Brain microvascular endothelial cell (primary cell): ENCODE measurements around the gene FUBP1.
A peak's percentile ranks its signal among the peaks of the same experiment; 100 is the strongest.

Experiments used
- DNase-seq: peaks from one replicate; pipeline ENCODE4 v3.0.0-alpha.2; 2020
- H3K27ac ChIP-seq: fragments of 250-450 bp; sonication (Bioruptor Pico); 2 replicates; pipeline ENCODE4 v1.5.1; 2020; ENCODE audit warnings: mild to moderate bottlenecking, moderate library complexity
- H3K27me3 ChIP-seq: fragments of 250-450 bp; sonication (Bioruptor Pico); replicated peaks from 2 replicates; pipeline ENCODE4 v1.5.1; 2020; ENCODE audit warnings: mild to moderate bottlenecking
- H3K36me3 ChIP-seq: fragments of 250-450 bp; sonication (Bioruptor Pico); replicated peaks from 2 replicates; pipeline ENCODE4 v1.5.1; 2020; ENCODE audit warnings: mild to moderate bottlenecking
- H3K4me3 ChIP-seq: 2 replicates; pipeline ENCODE4 v1.5.1; 2011; ENCODE audit warnings: low read depth, mild to moderate bottlenecking, control low read depth, low read length, moderate library complexity
- in situ Hi-C: cut with HindIII; loops from 2 replicates; pipeline ENCODE4 v1.10.0; 2017; ENCODE audit warnings: low sequenced_read_pairs, low pct_ligation_motif_present
- TF ChIP-seq, protein P1 (sequence below): IDR thresholded peaks from 2 replicates; pipeline ENCODE4 v1.5.1; 2011; ENCODE audit warnings: low read depth, mild to moderate bottlenecking, moderate library complexity, low read length, control low read depth, inconsistent platforms; ENCODE audit errors: missing control alignments

FUBP1 gene

DNA sequence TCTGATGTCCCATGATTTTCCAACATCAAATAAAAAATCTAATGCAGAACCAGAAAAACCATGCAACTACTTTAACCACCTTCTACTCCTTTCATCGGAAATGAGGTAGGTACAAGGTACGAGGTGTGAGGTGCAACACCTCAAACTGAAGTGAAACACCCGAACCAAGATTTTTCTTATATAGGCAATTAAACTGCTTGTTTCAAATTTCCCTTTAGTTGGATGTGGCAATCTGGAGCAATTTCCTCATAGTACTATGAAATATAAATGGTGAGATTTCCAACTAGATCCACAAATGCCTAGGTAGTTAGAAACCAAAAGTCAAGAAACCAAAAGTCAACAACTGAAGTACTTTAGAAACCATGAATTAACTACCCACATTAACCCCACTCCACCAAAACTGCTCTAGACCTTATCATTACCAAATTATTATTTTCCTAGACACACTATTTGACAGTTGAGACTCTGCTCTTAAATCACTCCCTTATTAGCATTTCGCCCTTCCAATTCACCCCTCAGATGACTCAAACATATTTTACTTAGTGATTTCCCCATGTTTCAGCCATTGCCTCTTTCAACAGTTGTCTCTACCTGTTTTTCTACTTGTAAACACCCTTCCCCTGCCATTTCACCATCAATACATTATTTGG is 37.8 kb downstream of the FUBP1 start:
- Histone ChIP-seq H3K36me3 (peaks cover 37% of the 10 kb centered on the region), H3K4me3 (no peak overlapping the region), H3K27me3 (no peaks in the 10 kb centered on the region), H3K27ac (no peak overlapping the region)
- no peak for DNase-seq
- TF ChIP-seq, protein P1, sequence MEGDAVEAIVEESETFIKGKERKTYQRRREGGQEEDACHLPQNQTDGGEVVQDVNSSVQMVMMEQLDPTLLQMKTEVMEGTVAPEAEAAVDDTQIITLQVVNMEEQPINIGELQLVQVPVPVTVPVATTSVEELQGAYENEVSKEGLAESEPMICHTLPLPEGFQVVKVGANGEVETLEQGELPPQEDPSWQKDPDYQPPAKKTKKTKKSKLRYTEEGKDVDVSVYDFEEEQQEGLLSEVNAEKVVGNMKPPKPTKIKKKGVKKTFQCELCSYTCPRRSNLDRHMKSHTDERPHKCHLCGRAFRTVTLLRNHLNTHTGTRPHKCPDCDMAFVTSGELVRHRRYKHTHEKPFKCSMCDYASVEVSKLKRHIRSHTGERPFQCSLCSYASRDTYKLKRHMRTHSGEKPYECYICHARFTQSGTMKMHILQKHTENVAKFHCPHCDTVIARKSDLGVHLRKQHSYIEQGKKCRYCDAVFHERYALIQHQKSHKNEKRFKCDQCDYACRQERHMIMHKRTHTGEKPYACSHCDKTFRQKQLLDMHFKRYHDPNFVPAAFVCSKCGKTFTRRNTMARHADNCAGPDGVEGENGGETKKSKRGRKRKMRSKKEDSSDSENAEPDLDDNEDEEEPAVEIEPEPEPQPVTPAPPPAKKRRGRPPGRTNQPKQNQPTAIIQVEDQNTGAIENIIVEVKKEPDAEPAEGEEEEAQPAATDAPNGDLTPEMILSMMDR, result no peak
- in situ Hi-C loops, result no loop called here

DNA sequence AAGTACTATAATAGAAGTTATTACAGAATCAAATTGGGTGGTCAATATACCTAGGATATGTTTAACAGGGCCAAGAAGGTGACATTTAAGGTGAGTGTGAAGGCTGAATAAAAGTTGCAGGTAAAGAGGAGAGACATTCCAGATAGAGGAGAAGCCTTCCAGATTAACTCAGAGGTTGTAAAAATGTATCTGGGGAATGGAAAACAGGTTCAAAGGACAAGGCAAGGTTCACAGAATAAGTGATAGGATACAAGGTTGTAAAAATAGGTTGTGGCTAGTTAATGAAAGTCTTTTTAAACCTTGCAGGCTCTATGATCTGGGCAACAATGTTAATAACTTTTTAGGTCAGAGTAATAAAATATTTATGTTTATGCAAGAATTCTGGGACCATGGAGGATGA is 40.2 kb downstream of the FUBP1 start:
- H3K4me3 ChIP-seq, result no peak overlapping the region
- peaks cover 48% of the 10 kb centered on the region for H3K36me3 ChIP-seq
- TF ChIP-seq, protein P1, result no peak
- no peak overlapping the region for H3K27ac ChIP-seq
- in situ Hi-C loops, result no loop called here
- no peak for DNase-seq
- no peaks in the 10 kb centered on the region for H3K27me3 ChIP-seq

DNA sequence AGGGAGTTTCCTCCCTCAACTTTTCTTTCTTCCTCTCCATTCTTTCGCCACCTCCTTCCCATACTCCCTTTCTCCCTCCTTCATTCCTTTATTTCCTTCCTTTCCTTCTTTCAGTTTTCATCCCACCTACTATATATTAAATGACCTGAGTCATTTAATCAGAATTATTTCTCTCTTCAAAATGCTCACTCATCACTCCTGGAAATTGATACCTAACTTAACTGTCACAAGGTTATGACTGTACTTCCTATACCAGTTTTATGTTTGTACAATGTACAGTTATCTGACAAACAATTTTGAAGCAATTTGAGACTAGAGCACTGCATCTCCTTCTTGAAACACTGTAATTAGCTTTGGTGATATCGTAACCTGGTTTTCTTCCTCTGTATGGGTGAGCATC is 49.1 kb downstream of the FUBP1 start:
- H3K27me3 ChIP-seq, result no peaks in the 10 kb centered on the region
- in situ Hi-C loops, result no loop called here
- no peak for DNase-seq
- peaks cover 58% of the 10 kb centered on the region for H3K36me3 ChIP-seq
- H3K4me3 ChIP-seq, result no peak overlapping the region
- TF ChIP-seq, protein P1, result no peak
- peak overlapping the region; percentile 35 for H3K27ac ChIP-seq

DNA sequence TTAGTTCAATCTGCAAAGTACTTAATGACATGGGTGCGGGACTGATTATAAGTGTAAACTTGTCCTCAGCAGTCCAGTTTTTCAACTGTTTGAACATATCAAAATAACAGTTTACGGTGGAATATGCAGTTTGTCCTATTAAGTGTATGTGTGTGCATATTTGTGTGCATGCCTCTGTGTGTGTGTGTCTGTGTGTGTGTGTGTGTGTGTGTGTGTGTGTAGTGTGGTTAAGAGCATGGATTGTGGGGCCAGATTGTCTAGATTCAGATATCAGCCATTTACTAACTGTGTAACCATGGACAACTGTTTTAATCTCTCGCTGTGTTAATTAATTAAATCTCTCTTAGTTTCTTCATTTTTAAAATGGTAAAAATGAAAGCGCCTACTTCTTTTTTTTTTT is 51.5 kb downstream of the FUBP1 start:
- peaks cover 55% of the 10 kb centered on the region for H3K36me3 ChIP-seq
- TF ChIP-seq, protein P1, result no peak

DNA sequence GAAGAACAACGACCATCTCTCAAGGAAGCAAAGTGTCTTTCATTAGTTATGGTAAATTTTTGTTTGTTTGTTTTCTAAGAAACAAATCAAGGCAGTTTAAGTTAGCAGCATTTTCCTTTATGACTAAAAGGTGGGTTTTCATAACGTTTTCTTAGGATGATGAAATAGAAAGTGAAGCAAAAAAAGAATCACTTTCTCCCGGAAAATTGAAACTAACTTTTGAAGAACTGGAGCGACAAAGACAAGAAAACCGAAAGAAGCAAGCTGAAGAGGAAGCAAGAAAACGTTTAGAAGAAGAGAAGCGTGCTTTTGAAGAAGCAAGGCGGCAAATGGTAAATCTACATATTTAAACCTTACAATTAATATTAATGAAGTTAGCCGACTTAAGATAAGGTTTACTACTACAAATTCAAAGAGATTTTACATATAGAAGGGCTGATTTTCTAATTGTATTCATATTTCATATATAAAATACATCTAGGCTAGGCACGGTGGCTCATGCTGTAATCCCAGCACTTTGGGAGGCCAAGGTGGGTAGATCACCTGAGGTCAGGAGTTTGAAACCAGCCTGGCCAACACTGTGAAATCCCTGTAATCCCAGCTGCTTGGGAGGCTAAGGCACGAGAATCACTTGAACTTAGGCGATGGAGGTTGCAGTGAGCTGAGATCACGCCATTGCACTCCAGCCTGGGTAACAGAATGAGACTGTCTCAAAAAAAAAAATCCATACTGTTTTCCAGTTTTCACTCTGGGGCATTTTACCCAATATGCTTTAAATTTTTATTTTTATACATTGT is 52.1 kb downstream of the FUBP1 start:
- Histone ChIP-seq H3K4me3 (no peak overlapping the region), H3K36me3 (peaks cover 50% of the 10 kb centered on the region)
- no peak for DNase-seq

More for the DNA sequence above, 51.5 kb downstream of the FUBP1 start:
- Histone ChIP-seq H3K4me3 (no peak overlapping the region), H3K27me3 (no peaks in the 10 kb centered on the region), H3K27ac (no peak overlapping the region)
- no peak for DNase-seq
- in situ Hi-C loops, result no loop called here

More for the DNA sequence above, 52.1 kb downstream of the FUBP1 start:
- in situ Hi-C loops, result no loop called here
- no peaks in the 10 kb centered on the region for H3K27me3 ChIP-seq
- H3K27ac ChIP-seq, result no peak overlapping the region
- TF ChIP-seq, protein P1, result no peak
